ENCODE measurements around the gene ADAM12. TPM values are rescaled to one million over a fixed set of nuclear protein-coding genes. Genes with fewer than 3 reads are reported as not detected.

The ADAM12 gene
- total RNA-seq, 1 experiment from 2014 or later: not detected

DNA sequence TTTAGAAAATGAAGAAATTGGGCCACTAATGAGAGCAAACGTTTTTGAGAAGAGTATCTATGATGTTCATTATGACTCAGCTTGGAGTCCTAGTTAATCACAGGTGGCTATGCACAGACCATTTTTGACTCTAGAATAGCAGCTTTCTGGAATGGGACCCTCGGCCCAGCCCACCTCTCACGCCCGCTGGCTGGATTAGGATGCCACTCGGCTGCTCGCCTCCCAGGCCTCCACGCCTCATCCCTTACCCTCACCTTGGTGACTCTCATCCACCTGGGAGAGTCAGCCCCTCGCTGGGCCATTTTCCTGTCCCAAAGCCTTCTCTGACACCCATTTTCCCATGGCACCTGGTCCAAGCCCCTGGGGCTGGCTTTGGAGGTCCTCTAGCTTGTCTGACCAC lies 173.6 kb downstream of the ADAM12 start:
- Histone ChIP-seq H3K9me2 (ENCODE audit: insufficient read depth) (no peaks in the 10 kb centered on the region), H3K27ac (ENCODE audit: low read depth, low read length) (no peak overlapping the region), H3K4me2 (ENCODE audit: low read length) (no peak overlapping the region), H3K9me3 (ENCODE audit: control insufficient read depth in 1 of 2, insufficient read depth in 1 of 2, low read depth in 1 of 2, low read length in 2 of 2) (no peaks in the 10 kb centered on the region), H2AFZ (ENCODE audit: low read depth, low read length, poor library complexity, severe bottlenecking) (no peak overlapping the region), H3K9ac (ENCODE audit: low read length) (no peak overlapping the region), H3K4me1 (ENCODE audit: control insufficient read depth in 1 of 2, insufficient read depth in 2 of 2, low read length in 2 of 2) (no peaks in the 10 kb centered on the region), H3K4me3 (replicated peaks in 1 of 2; ENCODE audit: low read depth in 1 of 2, low read length in 2 of 2) (no peak overlapping the region), H3K79me2 (ENCODE audit: insufficient read depth, low read length) (no peaks in the 10 kb centered on the region), H3K27me3 (ENCODE audit: insufficient read depth, low read length) (peaks cover 45% of the 10 kb centered on the region), H3K36me3 (ENCODE audit: control insufficient read depth in 1 of 2, insufficient read depth in 2 of 2, low read length in 2 of 2) (no peaks in the 10 kb centered on the region), H4K20me1 (ENCODE audit: insufficient read depth) (no peaks in the 10 kb centered on the region)
- ChIA-PET CTCF (no interaction called here), RAD21 (ENCODE audit: low non-redundant PET in 1 of 2, low total read pairs in 2 of 2, uncharacterized antibody in 2 of 2, unreplicated experiment in 2 of 2) (no interaction called here), POLR2A (no interaction called here)
- TF ChIP-seq, protein P1, sequence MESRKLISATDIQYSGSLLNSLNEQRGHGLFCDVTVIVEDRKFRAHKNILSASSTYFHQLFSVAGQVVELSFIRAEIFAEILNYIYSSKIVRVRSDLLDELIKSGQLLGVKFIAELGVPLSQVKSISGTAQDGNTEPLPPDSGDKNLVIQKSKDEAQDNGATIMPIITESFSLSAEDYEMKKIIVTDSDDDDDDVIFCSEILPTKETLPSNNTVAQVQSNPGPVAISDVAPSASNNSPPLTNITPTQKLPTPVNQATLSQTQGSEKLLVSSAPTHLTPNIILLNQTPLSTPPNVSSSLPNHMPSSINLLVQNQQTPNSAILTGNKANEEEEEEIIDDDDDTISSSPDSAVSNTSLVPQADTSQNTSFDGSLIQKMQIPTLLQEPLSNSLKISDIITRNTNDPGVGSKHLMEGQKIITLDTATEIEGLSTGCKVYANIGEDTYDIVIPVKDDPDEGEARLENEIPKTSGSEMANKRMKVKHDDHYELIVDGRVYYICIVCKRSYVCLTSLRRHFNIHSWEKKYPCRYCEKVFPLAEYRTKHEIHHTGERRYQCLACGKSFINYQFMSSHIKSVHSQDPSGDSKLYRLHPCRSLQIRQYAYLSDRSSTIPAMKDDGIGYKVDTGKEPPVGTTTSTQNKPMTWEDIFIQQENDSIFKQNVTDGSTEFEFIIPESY (IDR thresholded peaks at IDR 0.05; ENCODE audit: extremely low read depth, insufficient replicate concordance, low read length): no peak
- TF ChIP-seq, protein P2, sequence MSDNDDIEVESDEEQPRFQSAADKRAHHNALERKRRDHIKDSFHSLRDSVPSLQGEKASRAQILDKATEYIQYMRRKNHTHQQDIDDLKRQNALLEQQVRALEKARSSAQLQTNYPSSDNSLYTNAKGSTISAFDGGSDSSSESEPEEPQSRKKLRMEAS (IDR thresholded peaks at IDR 0.05): no peak
- TF ChIP-seq CBX3 (IDR thresholded peaks at IDR 0.05; ENCODE audit: low read depth) (no peak), ZFX (IDR thresholded peaks at IDR 0.05) (no peak), CEBPB (IDR thresholded peaks at IDR 0.05; ENCODE audit: low read depth) (no peak)
- TF ChIP-seq, protein P3, sequence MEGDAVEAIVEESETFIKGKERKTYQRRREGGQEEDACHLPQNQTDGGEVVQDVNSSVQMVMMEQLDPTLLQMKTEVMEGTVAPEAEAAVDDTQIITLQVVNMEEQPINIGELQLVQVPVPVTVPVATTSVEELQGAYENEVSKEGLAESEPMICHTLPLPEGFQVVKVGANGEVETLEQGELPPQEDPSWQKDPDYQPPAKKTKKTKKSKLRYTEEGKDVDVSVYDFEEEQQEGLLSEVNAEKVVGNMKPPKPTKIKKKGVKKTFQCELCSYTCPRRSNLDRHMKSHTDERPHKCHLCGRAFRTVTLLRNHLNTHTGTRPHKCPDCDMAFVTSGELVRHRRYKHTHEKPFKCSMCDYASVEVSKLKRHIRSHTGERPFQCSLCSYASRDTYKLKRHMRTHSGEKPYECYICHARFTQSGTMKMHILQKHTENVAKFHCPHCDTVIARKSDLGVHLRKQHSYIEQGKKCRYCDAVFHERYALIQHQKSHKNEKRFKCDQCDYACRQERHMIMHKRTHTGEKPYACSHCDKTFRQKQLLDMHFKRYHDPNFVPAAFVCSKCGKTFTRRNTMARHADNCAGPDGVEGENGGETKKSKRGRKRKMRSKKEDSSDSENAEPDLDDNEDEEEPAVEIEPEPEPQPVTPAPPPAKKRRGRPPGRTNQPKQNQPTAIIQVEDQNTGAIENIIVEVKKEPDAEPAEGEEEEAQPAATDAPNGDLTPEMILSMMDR (IDR thresholded peaks at IDR 0.05 in 2 of 3, conservative IDR thresholded peaks at IDR 0.05 in 1 of 3; ENCODE audit: borderline replicate concordance in 1 of 3, insufficient read depth in 1 of 3, low read depth in 2 of 3, low read length in 2 of 3): no peak
- intact Hi-C loops (cut with micrococcal nuclease): no loop called here
- DNase-seq (ENCODE audit: low read depth, low spot score): no peak
- ATAC-seq: no peak
- BruUV-seq (replicated peaks): no TSS peak
